A549 (cell line): ENCODE measurements around the gene PLA2G5. TPM values are rescaled to one million over a fixed set of nuclear protein-coding genes. Genes with fewer than 3 reads are reported as not detected.

Experiments used
- ATAC-seq, 2 experiments: fragments of 200-7000 bp in 1 of 2; fragments of >200 bp in 1 of 2; cut with Nextera tagmentation in 1 of 2; cut with Tn5 transposase in 1 of 2; 3 replicates each; pipeline versions ENCODE4 v1.8.0 to v1.9.1; 2018 to 2020; ENCODE audit warnings: mild to moderate bottlenecking in 1 of 2, moderate library complexity in 1 of 2
- CTCF ChIA-PET: fragments of 300-600 bp; sonication (Branson Sonifier 250); formaldehyde crosslinking; extraction: SDS; loops from one replicate; lab custom pipeline; 2021; ENCODE audit warnings: antibody characterized with exemption, inconsistent platforms; lab: Yijun Ruan, JAX
- POLR2A ChIA-PET: fragments of 350-600 bp; formaldehyde crosslinking; extraction: SDS; loops from one replicate; lab custom pipeline; 2021; ENCODE audit warnings: antibody characterized with exemption, inconsistent platforms; lab: Yijun Ruan, JAX
- DNase-seq, 2 experiments: peaks; one replicate each; pipeline versions ENCODE4 v3.0.0 to v3.0.0-alpha.2; 2011 to 2016; ENCODE audit warnings: low read depth in 1 of 2, low spot score in 1 of 2
- FAIRE-seq: peaks from 2 replicates; lab custom pipeline; 2011; peaks lifted over from hg19 to GRCh38; lab: Jason Lieb, UNC
- H3K27ac ChIP-seq, 2 experiments: fragments of >200 bp; sonication (Bioruptor Twin); formaldehyde crosslinking; 3 replicates each; pipeline ENCODE4 v1.5.1; 2016 to 2017
- H3K4me1 ChIP-seq: fragments of >200 bp; sonication (Bioruptor Twin); formaldehyde crosslinking; 3 replicates; pipeline ENCODE4 v1.6.1; 2016
- H3K4me2 ChIP-seq: fragments of >200 bp; sonication (Bioruptor Twin); formaldehyde crosslinking; 3 replicates; pipeline ENCODE4 v1.6.1; 2016
- H3K4me3 ChIP-seq: fragments of >200 bp; sonication (Bioruptor Twin); formaldehyde crosslinking; 3 replicates; pipeline ENCODE4 v1.5.1; 2016
- H3K9me3 ChIP-seq: fragments of >200 bp; sonication (Bioruptor Twin); formaldehyde crosslinking; 3 replicates; pipeline ENCODE4 v1.6.1; 2016
- BCL3 ChIP-seq: fragments of >200 bp; sonication (Bioruptor Twin); formaldehyde crosslinking; IDR thresholded peaks from 3 replicates; pipeline ENCODE4 v1.6.1; 2016
- BHLHE40 ChIP-seq: IDR thresholded peaks from 2 replicates; pipeline ENCODE4 v1.6.1; 2012; ENCODE audit warnings: low read depth, low read length, inconsistent platforms
- CBX2 ChIP-seq: fragments of 200-600 bp; sonication (generic); IDR thresholded peaks from 2 replicates; pipeline ENCODE4 v1.6.1; 2016; ENCODE audit warnings: low read depth, mild to moderate bottlenecking, borderline replicate concordance
- CBX8 ChIP-seq: fragments of 200-600 bp; sonication (generic); IDR thresholded peaks from 2 replicates; pipeline ENCODE4 v1.6.1; 2016
- CHD2 ChIP-seq: fragments of 150-350 bp; IDR thresholded peaks from 2 replicates; pipeline ENCODE4 v1.6.1; 2014; ENCODE audit warnings: low read length; ENCODE audit not compliant: partially characterized antibody
- CTCF ChIP-seq: fragments of >200 bp; sonication (Bioruptor Twin); formaldehyde crosslinking; IDR thresholded peaks from 3 replicates; pipeline ENCODE4 v1.5.1; 2016
- EHMT2 ChIP-seq: fragments of 200-600 bp; sonication (generic); IDR thresholded peaks from 2 replicates; pipeline ENCODE4 v1.6.1; 2016; ENCODE audit warnings: antibody characterized with exemption, low read depth, mild to moderate bottlenecking, moderate library complexity
- ELK1 ChIP-seq: fragments of 150-350 bp; IDR thresholded peaks from 2 replicates; pipeline ENCODE4 v1.6.1; 2014; ENCODE audit warnings: low read depth, mild to moderate bottlenecking, low read length
- FOSB ChIP-seq: fragments of 250-450 bp; sonication (Bioruptor Pico); IDR thresholded peaks from 2 replicates; pipeline ENCODE4 v1.5.0; 2020; ENCODE audit warnings: mild to moderate bottlenecking, moderate library complexity
- FOSL2 ChIP-seq, 2 experiments: fragments of 450-650 bp in 1 of 2; fragments of >200 bp in 1 of 2; sonication (Bioruptor Twin) in 1 of 2; formaldehyde crosslinking; IDR thresholded peaks; 2 replicates each; pipeline versions ENCODE4 v1.5.0 to v1.6.1; 2016 to 2020; ENCODE audit warnings: mild to moderate bottlenecking in 1 of 2, moderate library complexity in 1 of 2
- FOXS1 ChIP-seq: fragments of 250-450 bp; sonication (Bioruptor Pico); IDR thresholded peaks from 2 replicates; pipeline ENCODE4 v1.5.0; 2020; ENCODE audit warnings: mild to moderate bottlenecking, moderate library complexity
- HES2 ChIP-seq: fragments of >200 bp; sonication (Bioruptor Twin); formaldehyde crosslinking; IDR thresholded peaks from 2 replicates; pipeline ENCODE4 v1.6.1; 2016
- KDM1A ChIP-seq: fragments of 200-600 bp; sonication (generic); IDR thresholded peaks from 2 replicates; pipeline ENCODE4 v1.6.1; 2016; ENCODE audit warnings: low read depth, mild to moderate bottlenecking
- KDM5A ChIP-seq: fragments of 200-600 bp; sonication (generic); IDR thresholded peaks from 2 replicates; pipeline ENCODE4 v1.6.1; 2016; ENCODE audit warnings: antibody characterized with exemption, mild to moderate bottlenecking
- NR3C1 ChIP-seq: fragments of >200 bp; sonication (Bioruptor Twin); formaldehyde crosslinking; IDR thresholded peaks from 3 replicates; pipeline ENCODE4 v1.6.1; 2017
- PHF8 ChIP-seq: fragments of 200-600 bp; sonication (generic); IDR thresholded peaks from 2 replicates; pipeline ENCODE4 v1.6.1; 2016; ENCODE audit warnings: low read depth, mild to moderate bottlenecking, antibody characterized with exemption, moderate library complexity, borderline replicate concordance
- RCOR1 ChIP-seq: fragments of 150-350 bp; IDR thresholded peaks from 2 replicates; pipeline ENCODE4 v1.6.1; 2014; ENCODE audit warnings: antibody characterized with exemption, low read length, low read depth
- RFX5 ChIP-seq: fragments of 450-650 bp; IDR thresholded peaks from 2 replicates; pipeline ENCODE4 v1.7.1; 2014; ENCODE audit warnings: antibody characterized with exemption, mild to moderate bottlenecking, moderate library complexity
- SREBF2 ChIP-seq: fragments of 450-650 bp; IDR thresholded peaks from 2 replicates; pipeline ENCODE4 v1.6.1; 2014; ENCODE audit warnings: mild to moderate bottlenecking, moderate library complexity
- TFCP2L1 ChIP-seq: fragments of 250-450 bp; sonication (Bioruptor Pico); IDR thresholded peaks from 2 replicates; pipeline ENCODE4 v1.5.0; 2021; ENCODE audit warnings: mild to moderate bottlenecking
- USF2 ChIP-seq: fragments of 450-650 bp; IDR thresholded peaks from 2 replicates; pipeline ENCODE4 v1.6.1; 2014; ENCODE audit warnings: antibody characterized with exemption
- ZC3H11A ChIP-seq: fragments of 450-650 bp; IDR thresholded peaks from 2 replicates; pipeline ENCODE4 v1.6.1; 2014; ENCODE audit warnings: antibody characterized with exemption, mild to moderate bottlenecking
- ZFP36 ChIP-seq: fragments of 450-650 bp; IDR thresholded peaks from 2 replicates; pipeline ENCODE4 v1.6.1; 2014; ENCODE audit warnings: borderline replicate concordance; ENCODE audit not compliant: partially characterized antibody
- WGBS: methylation state at CpG from one replicate; pipeline ENCODE4 v1.1.6; 2017; ENCODE audit errors: missing lambda C conversion rate; 5-methylcytosine and 5-hydroxymethylcytosine counted together
- polyA plus RNA-seq, 4 experiments: library from polyadenylated mRNA; depleted of rRNA in 3 of 4; stranded (reverse); fragments of >200 nt; fragmentation: RNase III in 1 of 4; extraction: RNeasy Plus Mini Kit Qiagen cat#74134 plus additional on column Dnase treatment in 1 of 4; gene quantifications; 2 replicates in 3 of 4; 3 replicates in 1 of 4; pipeline ENCODE4 v1.2.3, GENCODE V29; 2011 to 2017

Gene PLA2G5
- polyA plus RNA-seq, 2 of the 4 experiments (the other 2 are of a cell fraction): not detected

- Histone ChIP-seq H3K4me3 (no peak overlapping the region), H3K27ac (no peak overlapping the region), H3K9me3 (no peaks in the 10 kb centered on the region), H3K4me1 (no peaks in the 10 kb centered on the region), H3K4me2 (no peak overlapping the region)
- DNase-seq: no peak
- ATAC-seq: no peak
- ChIA-PET CTCF (interaction anchor here (0.7 to 1.0 kb wide), 2 partner anchors 21 to 40 kb away, joined by 3 read pairs; no protein-coding TSS in a partner anchor), POLR2A (no interaction called here)
- 74% methylated on average over 4 of the region's 5 CpGs for WGBS
- no peak for FAIRE-seq
- TF ChIP-seq CBX8 (no peak), FOXS1 (CRISPR knock-in tag) (no peak), RFX5 (no peak), FOSL2 (IDR thresholded peaks at IDR 0.05) (no peak), FOSL2 (CRISPR knock-in tag; IDR thresholded peaks at IDR 0.05) (no peak), HES2 (no peak), FOSB (CRISPR knock-in tag) (no peak), ZC3H11A (no peak), KDM1A (no peak), NR3C1 (no peak), BHLHE40 (no peak)
These were observed 41.5 kb downstream of the PLA2G5 start for GRCh38 chr1:20111452-20111851.

GRCh38 chr1:20112279-20113000 lies 42.4 kb downstream of the PLA2G5 start:
- 34% methylated on average over 3 of the region's 3 CpGs for WGBS

GRCh38 chr1:20114021-20114648 lies 44.1 kb downstream of the PLA2G5 start:
- FAIRE-seq (no peak), DNase-seq (no peak), ATAC-seq (no peak)
- no peak overlapping the region for H3K27ac ChIP-seq
- POLR2A ChIA-PET: no interaction called here
- no peak overlapping the region for H3K4me3 ChIP-seq
- CTCF ChIA-PET: interaction anchor here (1.0 to 2.0 kb wide), 6 partner anchors 12 to 48 kb away, joined by 3 to 8 read pairs (median 4); no protein-coding TSS in a partner anchor
- no peak overlapping the region for H3K4me2 ChIP-seq
- WGBS: 52% methylated on average over 11 of the region's 15 CpGs
- H3K9me3 ChIP-seq: no peaks in the 10 kb centered on the region
- H3K4me1 ChIP-seq: no peaks in the 10 kb centered on the region
- no peak for TF ChIP-seq TFCP2L1
- TF ChIP-seq CTCF: no peak
- TF ChIP-seq CBX2: no peak
- TF ChIP-seq RCOR1: no peak
- no peak for TF ChIP-seq EHMT2
- TF ChIP-seq PHF8: no peak
- TF ChIP-seq KDM5A: no peak
- no peak for TF ChIP-seq NR3C1
- no peak for TF ChIP-seq BHLHE40
- no peak for TF ChIP-seq ELK1
- no peak for TF ChIP-seq ZC3H11A

More at GRCh38 chr1:20112279-20113000, 42.4 kb downstream of the PLA2G5 start:
- TF ChIP-seq HES2 (no peak), BCL3 (no peak), CHD2 (no peak), CBX2 (no peak), ZFP36 (no peak), NR3C1 (no peak), EHMT2 (no peak), SREBF2 (no peak), ZC3H11A (no peak), USF2 (no peak)
- no peak overlapping the region for H3K4me2 ChIP-seq
- ChIA-PET CTCF (interaction anchor here (2.0 kb wide), 1 partner anchor 39 kb away, joined by 8 read pairs; no protein-coding TSS in a partner anchor), POLR2A (no interaction called here)
- H3K4me3 ChIP-seq: no peak overlapping the region
- no peaks in the 10 kb centered on the region for H3K4me1 ChIP-seq
- no peaks in the 10 kb centered on the region for H3K9me3 ChIP-seq
- no peak for FAIRE-seq
- H3K27ac ChIP-seq: no peak overlapping the region
- no peak for ATAC-seq
- DNase-seq: no peak
